Lower leg skin (tissue), 3 donors: Measurements from ENCODE around the gene PLA2G2F.

Experiments used
- CTCF ChIP-seq, 3 donors: fragments of 450-650 bp; IDR thresholded peaks; one replicate each; pipeline ENCODE4 v1.5.1; 2016; ENCODE audit warnings: antibody characterized with exemption in 3 of 3, mild to moderate bottlenecking in 3 of 3, moderate library complexity in 2 of 3
- POLR2A ChIP-seq, 2 donors: fragments of 450-650 bp; IDR thresholded peaks; one replicate each; pipeline ENCODE4 v1.6.1; 2016 to 2017; ENCODE audit warnings: antibody characterized with exemption in 2 of 2, mild to moderate bottlenecking in 1 of 2, moderate library complexity in 1 of 2

DNA sequence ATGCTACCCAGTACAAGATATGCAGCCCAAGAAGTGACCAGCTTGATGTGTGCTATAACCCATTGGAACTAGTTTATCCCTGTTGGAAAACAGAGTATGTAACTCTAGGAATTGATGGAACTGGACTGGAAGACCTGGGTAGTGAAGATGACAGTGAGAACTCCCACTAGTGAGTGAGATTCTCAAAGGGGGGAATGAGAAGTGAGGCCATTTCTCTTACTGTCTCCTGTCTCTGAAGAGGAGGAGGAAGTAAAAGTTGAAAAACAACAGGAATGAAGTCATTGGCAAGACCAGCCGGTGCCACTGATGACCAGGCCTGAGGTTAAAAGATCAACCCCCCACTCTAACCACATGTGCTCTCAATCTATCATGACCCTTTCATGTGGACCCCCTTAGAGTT is 20.9 kb downstream of the PLA2G2F start:
- TF ChIP-seq POLR2A (IDR thresholded peaks at IDR 0.05): no peak
- TF ChIP-seq CTCF (IDR thresholded peaks at IDR 0.05): no peak
